Uterus (tissue), 2 donors: ENCODE measurements around the gene MAX.

Source experiments
- POLR2A ChIP-seq, 2 donors: fragments of 450-650 bp; IDR thresholded peaks; one replicate each; pipeline ENCODE4 v1.6.1; 2016; ENCODE audit warnings: antibody characterized with exemption in 2 of 2, mild to moderate bottlenecking in 1 of 2, moderate library complexity in 1 of 2
- TF ChIP-seq, protein P1 (sequence below), 4 experiments: fragments of 200-600 bp in 2 of 4; fragments of 450-650 bp in 2 of 4; sonication (generic) in 2 of 4; IDR thresholded peaks; one replicate each; pipeline ENCODE4 v1.5.1; 2016 to 2019; ENCODE audit warnings: antibody characterized with exemption in 4 of 4, mild to moderate bottlenecking in 2 of 4, moderate library complexity in 1 of 4

DNA sequence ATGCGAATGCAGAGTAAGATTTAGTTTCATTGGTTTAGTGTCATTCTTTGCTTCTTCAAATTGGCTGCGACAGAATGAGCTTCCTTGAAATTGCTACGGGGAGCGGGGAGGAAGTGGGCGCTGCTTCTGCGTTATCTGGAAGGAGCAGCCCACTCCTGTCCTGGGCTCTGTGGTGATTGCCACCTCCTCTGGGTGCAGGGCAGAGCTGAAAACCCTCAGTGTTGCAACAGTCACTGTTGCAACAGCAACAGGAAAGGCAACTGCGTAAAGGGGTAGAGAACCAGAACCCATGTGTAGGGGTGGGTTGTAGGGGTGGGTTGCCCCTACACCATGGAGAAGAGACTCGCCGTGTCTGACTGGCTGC is 57.7 kb downstream of the MAX start:
- TF ChIP-seq, protein P1, sequence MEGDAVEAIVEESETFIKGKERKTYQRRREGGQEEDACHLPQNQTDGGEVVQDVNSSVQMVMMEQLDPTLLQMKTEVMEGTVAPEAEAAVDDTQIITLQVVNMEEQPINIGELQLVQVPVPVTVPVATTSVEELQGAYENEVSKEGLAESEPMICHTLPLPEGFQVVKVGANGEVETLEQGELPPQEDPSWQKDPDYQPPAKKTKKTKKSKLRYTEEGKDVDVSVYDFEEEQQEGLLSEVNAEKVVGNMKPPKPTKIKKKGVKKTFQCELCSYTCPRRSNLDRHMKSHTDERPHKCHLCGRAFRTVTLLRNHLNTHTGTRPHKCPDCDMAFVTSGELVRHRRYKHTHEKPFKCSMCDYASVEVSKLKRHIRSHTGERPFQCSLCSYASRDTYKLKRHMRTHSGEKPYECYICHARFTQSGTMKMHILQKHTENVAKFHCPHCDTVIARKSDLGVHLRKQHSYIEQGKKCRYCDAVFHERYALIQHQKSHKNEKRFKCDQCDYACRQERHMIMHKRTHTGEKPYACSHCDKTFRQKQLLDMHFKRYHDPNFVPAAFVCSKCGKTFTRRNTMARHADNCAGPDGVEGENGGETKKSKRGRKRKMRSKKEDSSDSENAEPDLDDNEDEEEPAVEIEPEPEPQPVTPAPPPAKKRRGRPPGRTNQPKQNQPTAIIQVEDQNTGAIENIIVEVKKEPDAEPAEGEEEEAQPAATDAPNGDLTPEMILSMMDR (IDR thresholded peaks at IDR 0.05), result no peak
- no peak for TF ChIP-seq POLR2A (IDR thresholded peaks at IDR 0.05)
